Measurements from ENCODE around the gene INSM2.

INSM2 gene

GRCh38 chr14:35551081-35551480 lies 17.1 kb downstream of the INSM2 start:
- no peak for DNase-seq

- no peak for DNase-seq
These were observed 19.8 kb downstream of the INSM2 start for GRCh38 chr14:35553808-35554207.

GRCh38 chr14:35556548-35556947 lies 22.6 kb downstream of the INSM2 start:
- DNase-seq = no peak

GRCh38 chr14:35557221-35557747 lies 23.3 kb downstream of the INSM2 start:
- no peak for DNase-seq

GRCh38 chr14:35558680-35559079 lies 24.7 kb downstream of the INSM2 start:
- DNase-seq = no peak

GRCh38 chr14:35565871-35566464 lies 32.0 kb downstream of the INSM2 start:
- DNase-seq = no peak

- no peak for DNase-seq
These were observed 37.6 kb downstream of the INSM2 start for GRCh38 chr14:35571598-35571997.

GRCh38 chr14:35573911-35574310 lies 39.9 kb downstream of the INSM2 start:
- DNase-seq = no peak

GRCh38 chr14:35576260-35576659 lies 42.3 kb downstream of the INSM2 start:
- DNase-seq = no peak

GRCh38 chr14:35576856-35577255 lies 42.9 kb downstream of the INSM2 start:
- DNase-seq = no peak

- no peak for DNase-seq
These were observed 44.2 kb downstream of the INSM2 start for GRCh38 chr14:35578135-35578534.

GRCh38 chr14:35578639-35579038 lies 44.7 kb downstream of the INSM2 start:
- no peak for DNase-seq

Data from NCI-H1048 (cell line).